OCI-LY1 (cell line): Measurements from ENCODE around the gene NRP1.

Experiments used
- CTCF ChIP-seq: fragments of 200-600 bp; sonication (generic), shearing (Covaris generic); IDR thresholded peaks from 2 replicates; pipeline ENCODE4 v1.5.1; 2017; ENCODE audit warnings: mild to moderate bottlenecking, antibody characterized with exemption, low read length, moderate library complexity, mixed read lengths
- EZH2 ChIP-seq: fragments of 200-600 bp; sonication (generic), shearing (Covaris generic); IDR thresholded peaks from 2 replicates; pipeline ENCODE4 v1.8.0; 2017; ENCODE audit warnings: borderline replicate concordance, mixed run types, mild to moderate bottlenecking, antibody characterized with exemption, low read length, moderate library complexity, mixed read lengths

DNA sequence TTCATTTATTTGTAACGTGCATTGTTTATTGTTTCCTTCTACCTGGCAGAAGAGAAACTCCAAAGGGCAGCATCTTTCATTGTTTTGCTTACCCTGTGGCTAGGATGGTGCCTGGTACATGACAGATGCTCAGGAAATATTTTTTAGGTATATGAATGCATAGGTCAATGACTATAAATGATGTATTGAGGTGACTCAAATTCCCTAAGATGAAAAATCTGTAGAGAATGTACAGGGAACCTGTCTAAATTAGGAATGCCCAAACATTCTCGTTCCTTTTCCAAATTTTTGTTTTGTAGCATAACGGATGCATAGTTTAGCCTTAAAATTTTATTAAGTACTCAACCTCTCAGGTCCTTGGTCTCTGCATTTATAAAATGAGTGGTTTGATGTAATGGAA, 71.6 kb downstream of the NRP1 start:
- no peak for TF ChIP-seq CTCF
- TF ChIP-seq EZH2, result no peak
